ENCODE results near the gene SEMA3D. TPM values are rescaled to one million over a fixed set of nuclear protein-coding genes. Genes with fewer than 3 reads are reported as not detected.

The SEMA3D gene
- total RNA-seq (2022; extraction: Qiagen RNA extraction) = 0.01 to 0.07 TPM (median 0.02 TPM) in 4 of 5 replicates, not detected in the other

GRCh38 chr7:85186521-85187241, at the start of gene SEMA3D:
SEMA3D (minus strand) TSS chr7:85187056; CDS start chr7:85121891, 65,165 bp downstream.

All from A549 treated with Hydrocortisone at 1 μM for 4 hours (cell line).